SK-N-SH (cell line): Measurements from ENCODE around the gene BRME1. TPM values are rescaled to one million over a fixed set of nuclear protein-coding genes. Genes with fewer than 3 reads are reported as not detected.

Experiments
- CTCF ChIA-PET: fragments of 300-600, 350-600 bp; formaldehyde crosslinking; extraction: SDS; loops from one replicate; lab custom pipeline; 2021; lab: Yijun Ruan, JAX
- POLR2A ChIA-PET: fragments of 350-600 bp; sonication (Branson Sonifier 250); formaldehyde crosslinking; extraction: SDS; loops from one replicate; lab custom pipeline; 2020; ENCODE audit warnings: antibody characterized with exemption, inconsistent platforms; lab: Yijun Ruan, JAX
- DNase-seq: peaks from one replicate; pipeline ENCODE4 v3.0.0; 2012
- H2AFZ ChIP-seq: fragments of 200-600 bp; sonication (generic); 2 replicates; pipeline ENCODE4 v1.8.1; 2016; ENCODE audit warnings: antibody characterized with exemption, mild to moderate bottlenecking, low read depth
- H3F3A ChIP-seq: fragments of 200-600 bp; sonication (generic); replicated peaks from 2 replicates; pipeline ENCODE3; 2016; ENCODE audit warnings: antibody characterized with exemption, mild to moderate bottlenecking; ENCODE audit not compliant: insufficient read depth
- H3K27ac ChIP-seq, 2 experiments: fragments of 200-500 bp in 1 of 2; fragments of 200-600 bp in 1 of 2; sonication (Bioruptor generic) in 1 of 2; sonication (generic), shearing (Covaris generic) in 1 of 2; 2 replicates each; pipeline versions ENCODE4 v1.5.1 to v1.6.1; 2014 to 2016; ENCODE audit warnings: low read depth in 2 of 2, inconsistent platforms in 1 of 2, low read length in 1 of 2, mild to moderate bottlenecking in 1 of 2, mixed read lengths in 1 of 2
- H3K27me3 ChIP-seq: fragments of 200-600 bp; sonication (generic), shearing (Covaris generic); 2 replicates; pipeline ENCODE4 v1.6.1; 2016; ENCODE audit warnings: mixed run types; ENCODE audit not compliant: insufficient read depth
- H3K36me3 ChIP-seq, 2 experiments: fragments of 200-500 bp in 1 of 2; fragments of 200-600 bp in 1 of 2; sonication (Bioruptor generic) in 1 of 2; sonication (generic) in 1 of 2; replicated peaks in 1 of 2; 2 replicates each; pipeline versions ENCODE3 to v1.5.1; 2014 to 2016; ENCODE audit warnings: low read length in 1 of 2, mild to moderate bottlenecking in 1 of 2; ENCODE audit not compliant: insufficient read depth in 2 of 2, control insufficient read depth in 1 of 2
- H3K4me1 ChIP-seq, 2 experiments: fragments of 200-500 bp in 1 of 2; fragments of 200-600 bp in 1 of 2; sonication (Bioruptor generic) in 1 of 2; sonication (generic), shearing (Covaris generic) in 1 of 2; 2 replicates each; pipeline versions ENCODE4 v1.5.1 to v1.6.1; 2014 to 2016; ENCODE audit warnings: low read depth in 1 of 2, low read length in 1 of 2, mixed run types in 1 of 2; ENCODE audit not compliant: insufficient read depth in 2 of 2, control insufficient read depth in 1 of 2
- H3K4me2 ChIP-seq: fragments of 200-600 bp; sonication (generic), shearing (Covaris generic); 2 replicates; pipeline ENCODE4 v1.6.1; 2017; ENCODE audit warnings: mixed run types
- H3K4me3 ChIP-seq, 2 experiments: fragments of 200-500 bp in 1 of 2; fragments of 200-600 bp in 1 of 2; sonication (Bioruptor generic) in 1 of 2; sonication (generic), shearing (Covaris generic) in 1 of 2; 2 replicates each; pipeline versions ENCODE4 v1.5.1 to v1.8.1; 2014 to 2016; ENCODE audit warnings: low read depth in 2 of 2, inconsistent platforms in 1 of 2, low read length in 1 of 2, mild to moderate bottlenecking in 1 of 2, mixed read lengths in 1 of 2, moderate library complexity in 1 of 2
- H3K79me2 ChIP-seq: fragments of 200-600 bp; sonication (generic); 2 replicates; pipeline ENCODE4 v1.8.1; 2017; ENCODE audit warnings: mild to moderate bottlenecking; ENCODE audit not compliant: insufficient read depth
- H3K9ac ChIP-seq: fragments of 200-600 bp; sonication (generic); 2 replicates; pipeline ENCODE4 v1.6.1; 2017; ENCODE audit warnings: mixed run types
- H3K9me2 ChIP-seq: fragments of 200-600 bp; sonication (generic); 2 replicates; pipeline ENCODE4 v1.6.1; 2017; ENCODE audit warnings: mixed run types
- H3K9me3 ChIP-seq: fragments of 200-600 bp; sonication (generic); 2 replicates; pipeline ENCODE4 v1.6.1; 2017; ENCODE audit warnings: mixed run types, mild to moderate bottlenecking, moderate library complexity
- H4K20me1 ChIP-seq: fragments of 200-600 bp; sonication (generic); 2 replicates; pipeline ENCODE4 v1.6.1; 2017; ENCODE audit warnings: mild to moderate bottlenecking, mixed run types; ENCODE audit not compliant: insufficient read depth
- FOSL2 ChIP-seq: IDR thresholded peaks from 2 replicates; pipeline ENCODE4 v1.4.0; 2012; ENCODE audit warnings: low read depth, mild to moderate bottlenecking, moderate library complexity, borderline replicate concordance
- FOXM1 ChIP-seq: IDR thresholded peaks from 2 replicates; pipeline ENCODE4 v1.4.0; 2012; ENCODE audit warnings: low read depth, mild to moderate bottlenecking
- GATA2 ChIP-seq: sonication (generic); formaldehyde crosslinking; IDR thresholded peaks from 2 replicates; pipeline ENCODE4 v1.5.0; 2020; ENCODE audit warnings: mild to moderate bottlenecking, missing genetic modification reagents
- JUND ChIP-seq: IDR thresholded peaks from 2 replicates; pipeline ENCODE4 v1.4.0; 2012
- MXI1 ChIP-seq: IDR thresholded peaks from 2 replicates; pipeline ENCODE4 v1.6.1; 2012; ENCODE audit warnings: mild to moderate bottlenecking, low read depth, low read length, improper control_type of control experiment
- NFIC ChIP-seq: IDR thresholded peaks from 2 replicates; pipeline ENCODE4 v1.4.0; 2012; ENCODE audit warnings: borderline replicate concordance
- NRF1 ChIP-seq: IDR thresholded peaks from 2 replicates; pipeline ENCODE4 v1.6.1; 2012; ENCODE audit warnings: low read depth, mild to moderate bottlenecking, low read length
- POLR2AphosphoS5 ChIP-seq: IDR thresholded peaks from 2 replicates; pipeline ENCODE4 v1.6.1; 2012; ENCODE audit warnings: low read depth, low read length
- RAD21 ChIP-seq: IDR thresholded peaks from 2 replicates; pipeline ENCODE4 v1.6.1; 2012; ENCODE audit warnings: mild to moderate bottlenecking, low read length
- RCOR1 ChIP-seq: fragments of 150-350 bp; IDR thresholded peaks from 2 replicates; pipeline ENCODE4 v1.6.1; 2017; ENCODE audit warnings: antibody characterized with exemption, low read length
- RFX5 ChIP-seq: IDR thresholded peaks from 2 replicates; pipeline ENCODE4 v1.6.1; 2012; ENCODE audit warnings: mild to moderate bottlenecking, improper control_type of control experiment, low read length
- SIN3A ChIP-seq: IDR thresholded peaks from 2 replicates; pipeline ENCODE4 v1.6.1; 2012; ENCODE audit warnings: low read depth, mild to moderate bottlenecking, low read length, moderate library complexity, borderline replicate concordance
- TAF1 ChIP-seq: IDR thresholded peaks from 2 replicates; pipeline ENCODE4 v1.6.1; 2012; ENCODE audit warnings: low read depth, mild to moderate bottlenecking, low read length, moderate library complexity, borderline replicate concordance
- YY1 ChIP-seq: IDR thresholded peaks from 2 replicates; pipeline ENCODE4 v1.4.0; 2012; ENCODE audit warnings: low read depth, mild to moderate bottlenecking
- WGBS: methylation state at CpG from one replicate; pipeline ENCODE4 v1.1.6; 2017; ENCODE audit warnings: low lambda C conversion rate; 5-methylcytosine and 5-hydroxymethylcytosine counted together
- polyA plus RNA-seq, 3 experiments: library from polyadenylated mRNA; depleted of rRNA; stranded (reverse); fragments of >200 nt; gene quantifications; 2 replicates each; pipeline ENCODE4 v1.2.3, GENCODE V29; 2012
- TF ChIP-seq, protein P1 (sequence below): IDR thresholded peaks from 2 replicates; pipeline ENCODE4 v1.4.0; 2012; ENCODE audit warnings: low read depth, borderline replicate concordance
- TF ChIP-seq, protein P2 (sequence below): fragments of 150-350 bp; IDR thresholded peaks from 2 replicates; pipeline ENCODE4 v1.6.1; 2016; ENCODE audit warnings: mild to moderate bottlenecking, low read depth, low read length

Gene BRME1
- polyA plus RNA-seq, 1 of the 3 experiments (the other 2 are of a cell fraction): 1.5 TPM

DNA sequence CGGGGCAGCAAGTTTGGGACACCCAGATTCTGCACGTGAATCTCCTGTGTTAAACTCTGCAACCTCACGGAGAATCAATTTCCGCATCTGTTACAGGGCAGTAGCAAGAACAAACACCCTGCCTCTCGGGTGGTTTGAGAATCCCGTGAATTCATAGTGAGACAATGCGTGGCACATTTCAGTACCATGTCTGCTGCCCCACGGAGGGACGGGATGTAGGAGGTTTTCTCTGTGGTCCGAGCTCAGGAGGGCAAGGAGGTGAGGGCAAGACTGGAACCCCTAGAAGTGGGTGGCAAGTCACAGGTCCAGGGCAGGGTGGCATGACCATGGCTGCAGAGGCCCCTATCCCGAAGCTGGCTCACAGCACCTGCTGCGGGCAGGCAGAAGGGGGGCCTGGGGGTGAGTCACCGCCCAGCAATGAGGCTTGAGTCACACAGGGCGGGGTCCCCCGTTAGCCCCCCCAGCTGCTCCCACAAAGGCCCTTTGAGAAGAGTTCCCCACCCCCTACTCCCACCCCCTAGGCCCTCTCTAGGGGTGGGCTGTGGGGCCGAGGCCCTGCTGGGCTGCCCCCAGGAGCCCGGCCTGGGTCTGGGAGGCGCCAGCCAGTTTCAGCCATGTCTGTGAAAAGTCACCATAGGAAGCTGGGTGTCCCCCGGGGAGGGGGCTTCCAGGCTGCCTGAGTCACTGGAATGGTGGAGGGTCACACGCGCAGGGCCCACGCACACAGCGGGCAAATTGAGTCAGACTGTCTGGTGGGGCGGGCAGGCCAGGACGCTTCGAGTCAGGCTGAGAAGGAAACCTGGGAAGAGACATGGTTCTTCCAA lies 54.8 kb downstream of the BRME1 start (continued):
- TF ChIP-seq, protein P1, sequence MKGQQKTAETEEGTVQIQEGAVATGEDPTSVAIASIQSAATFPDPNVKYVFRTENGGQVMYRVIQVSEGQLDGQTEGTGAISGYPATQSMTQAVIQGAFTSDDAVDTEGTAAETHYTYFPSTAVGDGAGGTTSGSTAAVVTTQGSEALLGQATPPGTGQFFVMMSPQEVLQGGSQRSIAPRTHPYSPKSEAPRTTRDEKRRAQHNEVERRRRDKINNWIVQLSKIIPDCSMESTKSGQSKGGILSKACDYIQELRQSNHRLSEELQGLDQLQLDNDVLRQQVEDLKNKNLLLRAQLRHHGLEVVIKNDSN: 0 out of 2 replicates have a peak, but pooled peaks have one; percentile 5
- TF ChIP-seq JUND (peak; percentile 100), SIN3A (peak; percentile 43; the same call in 1 of the 2 replicates), RAD21 (no peak), NFIC (peak; percentile 91), RCOR1 (no peak), MXI1 (no peak), TAF1 (0 out of 2 replicates have a peak, but pooled peaks have one; percentile 20), YY1 (peak; percentile 61), FOXM1 (no peak), NRF1 (no peak), POLR2AphosphoS5 (peak; percentile 75)
- TF ChIP-seq, protein P2, sequence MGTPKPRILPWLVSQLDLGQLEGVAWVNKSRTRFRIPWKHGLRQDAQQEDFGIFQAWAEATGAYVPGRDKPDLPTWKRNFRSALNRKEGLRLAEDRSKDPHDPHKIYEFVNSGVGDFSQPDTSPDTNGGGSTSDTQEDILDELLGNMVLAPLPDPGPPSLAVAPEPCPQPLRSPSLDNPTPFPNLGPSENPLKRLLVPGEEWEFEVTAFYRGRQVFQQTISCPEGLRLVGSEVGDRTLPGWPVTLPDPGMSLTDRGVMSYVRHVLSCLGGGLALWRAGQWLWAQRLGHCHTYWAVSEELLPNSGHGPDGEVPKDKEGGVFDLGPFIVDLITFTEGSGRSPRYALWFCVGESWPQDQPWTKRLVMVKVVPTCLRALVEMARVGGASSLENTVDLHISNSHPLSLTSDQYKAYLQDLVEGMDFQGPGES: no peak

DNA sequence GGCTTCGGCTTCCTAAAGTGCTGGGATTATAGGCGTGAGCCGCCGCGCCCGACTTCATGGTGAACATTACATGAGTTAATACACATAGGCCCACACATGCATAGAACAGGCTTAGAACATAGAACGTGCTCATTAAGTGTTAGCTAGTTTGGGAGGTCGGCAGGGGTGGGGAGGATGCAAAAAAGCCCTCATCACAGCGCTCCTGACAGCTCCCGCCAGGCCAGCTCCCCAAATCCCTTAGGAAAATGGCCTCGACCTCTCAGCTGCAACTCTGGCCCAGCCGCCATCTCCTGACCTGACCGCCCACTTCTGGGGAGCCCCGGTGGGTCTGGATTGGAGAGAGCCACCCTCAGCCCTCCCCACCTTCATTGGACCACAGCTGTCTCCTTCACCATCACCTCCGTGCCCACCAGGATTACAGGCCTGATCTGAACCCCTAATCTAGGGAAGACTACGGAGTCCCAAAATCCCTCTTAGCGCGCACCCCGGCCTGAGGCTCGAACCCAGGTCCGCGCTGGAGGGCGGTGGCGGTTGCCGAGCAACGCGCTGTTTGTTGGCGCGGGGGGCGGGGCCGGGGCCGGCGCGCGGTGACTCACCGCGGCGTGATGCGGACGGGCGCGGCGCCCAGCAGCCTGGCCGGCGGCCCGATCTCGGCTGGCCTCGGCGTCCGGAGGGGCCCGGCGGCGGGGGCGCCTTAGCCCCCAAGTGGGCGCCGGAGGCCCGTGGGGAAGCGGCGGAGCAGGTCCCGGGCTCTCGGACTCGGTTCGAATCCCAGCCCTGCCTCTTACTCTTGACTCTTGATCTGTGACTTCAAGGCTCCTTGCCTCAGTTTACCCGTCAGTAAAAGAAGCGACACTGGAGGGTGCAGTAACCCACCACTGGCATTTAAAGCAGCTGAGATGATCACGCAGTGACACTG lies 55.7 kb downstream of the BRME1 start:
- peak overlapping the region in 1 of 2 experiments; percentile 53; a peak in 3 of 4 replicates for H3K4me3 ChIP-seq
- peak; percentile 89 for DNase-seq
- TF ChIP-seq MXI1: peak; percentile 48; the same call in 1 of the 2 replicates
- peak; percentile 76 for TF ChIP-seq NFIC
- TF ChIP-seq FOSL2: peak; percentile 53; the same call in 1 of the 2 replicates
- no peak for TF ChIP-seq RCOR1
- no peak for TF ChIP-seq GATA2 (CRISPR knock-in tag)
- TF ChIP-seq RFX5: no peak
- TF ChIP-seq, protein P1: no peak
- no peak for TF ChIP-seq JUND
- ChIA-PET CTCF (interaction anchor here (0.7 to 5.9 kb wide), 3 partner anchors 12 to 66 kb away, joined by 3 to 51 read pairs (median 5); no protein-coding TSS in a partner anchor), POLR2A (no interaction called here)
- peaks cover 17% of the 10 kb centered on the region for H3K79me2 ChIP-seq
- H3F3A ChIP-seq: peaks cover 72% of the 10 kb centered on the region
- no peaks in the 10 kb centered on the region for H3K9me2 ChIP-seq
- peak overlapping the region; percentile 96 for H3K9ac ChIP-seq
- H3K36me3 ChIP-seq: no peaks in the 10 kb centered on the region
- H3K9me3 ChIP-seq: no peaks in the 10 kb centered on the region
- peaks cover 25 to 34% of the 10 kb centered on the region in 2 experiments; a peak in 3 of 4 replicates for H3K4me1 ChIP-seq
- 38% methylated on average over 27 of the region's 66 CpGs for WGBS
- no peaks in the 10 kb centered on the region for H4K20me1 ChIP-seq
- no peaks in the 10 kb centered on the region for H3K27me3 ChIP-seq
- peak overlapping the region; percentile 85 to 100 for H3K27ac ChIP-seq
- H2AFZ ChIP-seq: peak overlapping the region; percentile 66; the same call in 1 of the 2 replicates
- peak overlapping the region; percentile 89 for H3K4me2 ChIP-seq
